HG03025 (cell line): ENCODE data around the gene CLEC2L.

Experiments used
- ATAC-seq: cut with Tn5 transposase; IDR thresholded peaks from one replicate; pipeline ENCODE4 v1.9.1; 2021; ENCODE audit warnings: mild to moderate bottlenecking, moderate library complexity; ENCODE audit not compliant: unreplicated experiment, low FRiP score

CLEC2L gene

DNA sequence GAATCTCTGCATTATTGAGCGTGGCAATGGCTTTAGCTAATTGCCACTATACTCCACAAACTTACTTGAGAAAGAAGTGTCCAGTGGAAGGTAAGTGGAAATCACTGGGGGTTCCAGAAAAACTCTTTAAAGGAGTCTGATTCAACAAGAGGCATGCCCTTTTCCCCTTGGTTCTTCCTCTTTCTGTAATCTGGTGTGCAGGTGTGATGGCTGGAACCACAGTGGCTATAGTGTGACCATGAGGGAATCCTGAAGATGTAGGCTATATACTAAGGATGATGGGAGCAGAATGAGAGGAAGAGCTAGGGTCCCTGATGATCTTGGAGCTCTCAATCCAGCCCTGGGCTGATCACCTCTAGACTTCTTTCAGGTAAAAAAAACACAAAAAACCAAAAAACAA, 2.0 kb upstream of the CLEC2L start:
- no peak for ATAC-seq

DNA sequence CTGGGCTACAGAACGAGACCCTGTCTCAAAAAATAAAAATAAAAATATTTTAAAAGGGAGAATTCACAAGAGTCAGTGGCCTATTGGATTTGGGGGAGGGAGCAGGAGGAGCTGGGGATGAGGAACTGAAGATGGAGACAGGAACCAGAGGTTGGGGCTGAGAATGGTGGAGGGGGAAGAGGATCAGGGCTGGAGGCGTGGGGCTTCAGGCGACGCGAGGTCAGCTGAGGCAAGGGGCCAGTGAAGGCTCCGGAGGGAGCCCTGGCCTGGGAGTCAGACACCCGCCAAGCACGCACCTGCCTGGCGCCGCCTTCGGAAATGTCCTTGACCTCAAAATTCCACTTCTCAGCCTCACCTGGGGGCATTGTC, 671 bp upstream of the CLEC2L start:
- ATAC-seq, result no peak

DNA sequence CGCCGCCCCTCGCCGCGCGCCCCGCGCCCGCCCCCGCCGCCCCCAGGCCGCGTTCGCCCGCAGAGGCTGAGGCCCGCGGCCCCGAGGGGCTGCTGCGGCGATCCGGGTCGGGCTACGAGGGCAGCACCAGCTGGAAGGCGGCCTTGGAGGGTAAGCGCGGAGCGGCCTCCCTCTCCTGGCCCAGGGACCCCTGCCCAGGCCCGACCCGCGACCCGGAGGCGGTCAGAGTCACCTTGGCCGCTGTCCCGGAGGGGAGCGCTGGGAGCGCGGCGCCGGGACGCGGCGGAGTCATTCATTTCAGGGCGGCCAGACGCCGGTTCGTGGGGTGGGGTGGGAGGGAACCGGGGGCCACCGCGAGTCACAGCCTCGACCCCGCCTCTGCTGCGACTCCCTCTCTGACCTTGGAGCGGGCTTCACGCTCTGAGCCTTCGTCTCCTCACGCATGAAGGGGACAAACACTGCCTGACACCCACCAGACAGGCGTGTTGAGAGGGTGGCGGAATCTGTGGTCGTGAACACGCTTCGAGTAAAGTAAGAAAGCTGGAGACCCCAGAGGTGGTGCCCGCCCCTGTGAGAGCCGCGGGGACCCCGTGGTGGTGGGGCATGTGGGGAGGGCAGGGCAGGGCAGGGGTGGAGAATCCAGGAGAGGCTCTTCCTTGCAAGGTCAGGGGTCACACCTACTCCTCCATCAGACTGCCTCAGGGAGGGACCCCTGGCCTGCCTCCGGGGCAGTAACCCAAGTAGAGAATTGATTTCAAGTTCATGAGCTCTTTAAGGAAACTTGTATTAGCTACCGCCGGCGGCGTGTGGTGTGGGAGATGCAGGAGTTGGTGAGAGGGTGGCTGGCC, 707 bp downstream of the CLEC2L start:
- ATAC-seq, result no peak

DNA sequence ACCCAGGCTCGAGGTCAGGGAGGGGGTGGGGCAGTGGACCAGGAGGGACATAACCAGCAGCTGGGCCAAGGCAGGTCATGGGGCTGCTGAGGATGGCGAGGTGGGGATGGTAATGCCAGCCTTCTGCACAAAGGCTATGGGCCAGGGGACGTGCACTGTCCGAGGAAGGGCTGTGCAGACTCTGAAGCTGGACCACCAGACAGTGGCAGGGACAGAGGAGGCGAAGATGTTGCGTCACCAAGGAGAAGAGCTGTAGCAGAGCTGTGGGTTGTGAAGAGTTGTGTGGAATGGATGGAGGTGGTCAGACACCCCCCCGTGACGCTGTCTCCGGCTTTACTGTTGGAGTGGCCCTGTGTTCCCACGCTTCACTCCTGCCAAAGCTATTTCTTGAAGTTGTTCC, 1.8 kb downstream of the CLEC2L start:
- no peak for ATAC-seq

DNA sequence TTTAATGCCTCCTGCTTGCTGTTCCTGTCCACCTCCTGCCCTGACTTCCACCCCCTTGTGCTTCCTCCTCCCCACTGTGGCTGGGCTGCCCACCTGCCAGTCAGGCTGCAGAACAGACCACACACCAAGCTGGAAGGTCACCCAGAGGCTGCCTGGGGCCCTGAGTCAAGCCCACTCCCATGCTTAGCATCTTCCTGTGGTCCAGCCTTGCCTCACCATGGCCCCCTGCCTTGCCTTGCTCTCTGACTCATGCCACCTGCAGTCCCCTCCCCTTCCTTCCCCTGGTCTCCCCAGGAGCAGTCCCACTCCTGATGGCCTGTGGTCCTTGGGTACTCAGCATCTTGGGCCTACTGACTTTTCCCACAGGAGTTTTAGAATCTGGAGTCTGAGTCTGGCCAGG, 2.3 kb downstream of the CLEC2L start:
- ATAC-seq, result no peak

DNA sequence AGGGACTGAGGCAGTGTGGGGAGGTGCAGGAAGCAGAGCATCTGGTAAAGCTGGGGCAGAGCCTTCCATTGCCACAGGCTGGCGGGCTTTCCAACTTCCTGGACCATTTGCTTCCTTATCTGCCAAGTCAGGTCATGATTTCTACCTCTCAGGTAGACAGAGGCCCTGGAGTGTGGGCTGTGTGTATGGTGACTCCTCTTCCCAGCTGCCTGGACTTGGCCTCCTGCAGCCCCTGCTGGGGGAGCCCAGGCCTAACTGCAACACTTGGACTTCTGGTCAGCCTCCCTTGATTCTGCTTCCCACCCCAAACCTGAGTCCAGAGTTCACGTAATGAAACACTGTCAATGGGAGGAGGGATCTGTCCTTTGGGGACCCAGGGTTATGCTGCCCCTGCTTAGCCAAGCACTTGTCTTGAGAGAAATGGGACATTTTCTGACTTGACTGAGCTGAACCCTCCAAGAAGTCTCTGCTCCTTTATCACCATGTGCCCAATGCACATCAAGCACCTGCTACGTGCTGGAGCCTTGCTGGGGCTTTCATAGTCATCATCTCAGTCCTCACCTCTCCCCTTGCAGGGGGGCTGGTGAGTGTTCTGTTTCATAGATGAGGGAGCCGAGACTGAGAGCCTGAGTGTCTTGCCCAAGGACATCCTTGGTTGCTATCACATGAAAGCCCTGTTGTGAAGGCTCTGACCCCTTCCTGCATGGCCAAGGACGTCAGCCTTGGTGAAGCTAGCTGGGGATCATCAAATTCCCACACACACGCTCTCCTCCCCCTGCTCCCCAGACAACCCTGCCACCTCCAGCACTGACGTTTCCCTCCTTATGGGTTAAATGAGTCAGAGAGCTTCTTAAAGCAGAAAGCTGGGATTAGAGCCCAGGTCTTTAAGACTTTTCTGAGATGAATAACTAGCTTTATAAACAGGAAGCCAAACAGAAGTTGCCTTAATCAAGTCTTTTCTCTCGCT, 3.4 kb downstream of the CLEC2L start:
- ATAC-seq, result no peak

DNA sequence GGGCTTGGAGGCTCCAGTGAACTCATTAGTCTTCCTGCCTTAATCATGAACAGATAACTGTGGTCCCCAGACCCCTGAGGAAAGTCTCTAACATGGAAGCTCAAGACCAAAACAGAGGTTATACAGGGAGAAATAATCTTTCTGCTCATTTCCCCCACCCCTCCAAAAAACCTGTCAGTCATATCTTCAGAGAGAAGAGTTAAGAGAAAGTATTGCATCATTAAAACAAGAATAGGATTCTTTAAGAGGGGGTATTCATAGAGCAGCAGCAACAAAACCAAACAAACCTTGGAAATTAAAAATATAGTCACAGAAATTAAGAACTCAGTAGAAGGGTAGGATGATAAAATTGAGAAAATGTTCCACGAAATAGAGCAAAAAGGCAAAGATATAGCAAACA, 7.6 kb downstream of the CLEC2L start:
- no peak for ATAC-seq

DNA sequence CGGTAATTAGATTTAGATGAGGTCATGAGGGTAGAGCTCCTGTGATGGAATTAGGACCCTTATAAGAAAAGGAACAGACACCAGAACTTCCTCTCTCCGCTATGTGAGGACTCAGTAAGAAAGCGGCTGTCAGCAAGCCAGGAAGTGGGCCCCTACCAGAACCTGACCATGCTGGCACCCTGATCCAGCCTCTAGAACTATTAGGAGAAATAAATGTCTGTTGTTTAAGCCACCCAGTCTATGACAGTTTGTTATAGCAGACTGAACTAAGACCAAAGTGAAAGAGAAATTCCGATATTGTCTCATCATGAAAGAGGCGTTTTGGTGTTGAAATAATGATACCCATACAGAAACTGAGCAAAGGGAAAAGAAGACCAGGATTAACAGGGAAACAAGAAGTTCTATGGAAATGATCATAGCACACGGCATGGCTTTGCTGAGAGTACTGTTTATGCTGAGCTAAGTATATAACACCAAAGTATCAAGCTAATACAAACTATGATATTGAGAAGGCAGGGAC, 9.2 kb downstream of the CLEC2L start:
- ATAC-seq, result no peak

DNA sequence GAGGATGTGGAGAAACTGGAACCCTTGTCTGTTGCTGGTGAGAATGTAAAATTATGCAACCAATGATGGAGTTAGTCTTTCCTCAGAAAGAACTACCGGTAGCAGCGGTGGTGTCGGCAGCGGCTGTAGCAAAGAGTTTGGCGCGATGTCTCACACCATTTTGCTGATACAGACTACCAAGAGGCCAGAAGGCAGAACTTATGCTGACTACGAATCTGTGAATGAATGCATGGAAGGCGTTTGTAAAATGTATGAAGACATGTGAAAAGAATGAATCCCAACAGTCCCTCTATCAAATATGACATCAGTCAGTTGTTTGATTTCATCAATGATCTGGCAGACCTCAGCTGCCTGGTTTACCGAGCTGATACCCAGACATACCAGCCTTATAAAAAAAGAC, 10.6 kb downstream of the CLEC2L start:
- ATAC-seq, result no peak

DNA sequence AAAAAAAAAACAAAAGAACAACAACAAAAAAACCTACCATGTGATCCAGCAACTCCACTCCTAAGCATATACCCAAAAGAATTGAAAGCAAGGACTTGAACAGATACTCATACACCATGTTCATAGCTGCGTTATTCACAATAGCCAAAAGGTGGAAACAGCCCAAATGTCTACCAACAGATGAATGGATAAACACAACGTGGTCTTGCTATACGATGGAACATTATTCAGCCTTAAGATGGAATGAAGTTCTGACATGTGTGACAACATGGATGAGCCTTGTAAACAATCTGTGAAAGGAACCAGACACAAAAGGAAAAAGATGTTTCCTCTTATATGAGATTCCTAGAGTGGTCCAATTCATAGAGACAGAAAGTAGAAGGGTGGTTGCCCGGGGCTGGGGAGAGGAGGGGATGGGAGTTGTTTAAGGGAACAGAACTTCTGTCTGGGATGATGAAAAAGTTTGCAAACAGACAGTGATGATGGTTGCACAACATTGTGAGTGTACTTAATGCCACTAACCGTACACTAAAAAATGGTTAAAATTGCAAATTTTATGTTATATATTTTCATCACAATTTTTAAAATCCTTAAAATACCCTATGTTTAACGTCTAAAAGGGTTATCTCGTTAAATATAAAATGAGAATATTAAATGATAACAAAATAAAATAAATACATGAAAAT, 11.6 kb downstream of the CLEC2L start:
- no peak for ATAC-seq

DNA sequence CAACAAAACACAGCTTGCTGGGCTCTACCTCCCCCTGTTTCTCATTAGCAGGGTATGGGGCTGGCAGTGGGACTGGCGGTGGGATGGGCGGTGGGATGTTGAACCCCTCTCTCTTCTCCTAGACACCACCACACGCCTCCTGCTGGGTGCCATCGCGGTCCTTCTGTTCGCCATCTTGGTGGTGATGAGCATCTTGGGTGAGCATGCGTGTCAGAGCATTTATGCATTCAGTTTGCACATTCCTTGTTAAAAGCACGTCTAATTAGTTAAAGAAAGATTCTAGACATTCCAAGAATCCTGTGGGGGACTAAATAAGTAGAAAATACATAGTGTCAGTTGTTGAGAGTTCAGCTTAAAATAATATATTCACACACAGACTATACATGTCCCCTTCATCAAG, 12.7 kb downstream of the CLEC2L start:
- no peak for ATAC-seq

DNA sequence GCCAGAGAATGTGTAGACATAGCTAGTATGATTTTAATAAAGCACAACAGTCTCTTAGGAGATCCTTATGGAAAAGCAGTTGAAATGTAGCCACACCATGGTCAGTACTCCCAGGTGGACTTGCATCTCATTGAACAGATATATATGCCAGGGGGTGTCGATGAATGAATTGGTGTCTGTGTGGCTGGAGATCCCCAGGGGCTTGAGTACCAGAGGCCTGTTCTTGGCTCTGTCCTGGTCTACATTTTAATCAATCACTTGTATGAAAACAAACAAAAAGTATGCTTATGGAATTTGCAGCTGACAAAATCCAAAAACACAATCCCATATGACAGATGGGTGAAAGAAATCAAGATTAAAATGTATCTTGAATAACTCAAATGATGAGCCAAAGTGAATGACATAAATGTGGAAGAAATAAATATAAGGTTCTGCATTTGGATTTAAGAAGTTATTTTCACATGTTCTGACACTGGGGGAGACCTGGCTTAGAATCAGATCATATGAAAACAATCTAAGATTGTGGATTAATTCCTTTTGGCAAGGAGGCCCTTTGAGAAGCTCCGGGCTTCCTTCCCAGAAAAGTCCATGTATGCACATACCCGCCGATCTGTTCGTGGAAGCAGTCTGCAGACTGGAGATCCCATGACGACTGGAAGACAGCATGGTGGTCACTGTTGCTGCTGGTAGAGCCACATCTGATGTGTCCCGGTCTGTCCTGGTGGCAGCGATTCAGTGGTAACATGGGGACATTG, 15.6 kb downstream of the CLEC2L start:
- no peak for ATAC-seq

DNA sequence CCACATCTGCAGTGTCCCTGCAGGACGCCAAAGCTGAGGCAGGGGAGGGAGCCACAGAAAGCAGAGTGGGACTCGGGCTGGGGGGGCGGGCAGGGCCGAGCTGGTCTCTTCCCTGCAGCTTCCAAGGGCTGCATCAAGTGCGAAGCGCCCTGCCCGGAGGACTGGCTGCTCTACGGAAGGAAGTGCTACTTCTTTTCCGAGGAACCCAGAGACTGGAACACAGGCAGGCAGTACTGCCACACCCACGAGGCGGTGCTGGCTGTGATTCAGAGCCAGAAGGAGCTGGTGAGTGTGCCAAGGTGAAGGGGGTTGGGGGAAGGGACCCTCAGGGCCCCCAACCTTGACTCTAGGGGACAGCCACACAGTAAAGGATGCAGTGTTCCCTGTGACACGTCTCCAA, 16.7 kb downstream of the CLEC2L start:
- ATAC-seq, result no peak

DNA sequence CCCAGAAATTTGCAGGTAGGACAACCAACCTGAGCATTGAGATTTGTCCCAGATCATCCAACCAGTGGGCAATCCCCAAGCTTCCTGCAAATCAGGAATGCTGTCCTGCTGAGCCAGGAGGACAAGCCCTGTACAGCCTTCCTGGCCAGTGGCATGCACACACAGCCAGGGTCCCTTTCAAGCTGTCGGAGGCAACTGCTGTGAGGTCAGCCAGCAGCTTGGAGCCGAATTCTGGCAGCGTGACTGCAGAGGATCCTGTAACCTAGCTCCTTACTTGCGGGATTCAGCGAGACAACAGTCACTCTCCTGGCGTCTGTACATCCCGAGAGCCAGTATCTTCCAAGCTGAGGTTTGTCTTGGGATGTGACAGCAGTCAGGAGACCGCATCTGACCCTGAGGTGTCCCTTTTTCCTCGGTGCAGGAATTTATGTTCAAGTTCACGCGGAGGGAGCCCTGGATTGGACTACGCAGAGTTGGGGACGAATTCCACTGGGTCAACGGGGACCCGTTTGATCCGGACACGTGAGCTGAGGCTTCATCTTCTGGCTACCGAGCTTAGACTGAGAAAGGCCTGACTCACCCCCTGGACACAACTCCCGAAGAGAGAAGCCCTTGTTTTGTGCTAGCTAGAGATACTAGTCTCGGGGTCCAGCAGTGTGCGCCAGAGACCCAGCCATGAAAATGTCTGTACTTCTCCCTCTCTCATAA, 18.3 kb downstream of the CLEC2L start:
- no peak for ATAC-seq

DNA sequence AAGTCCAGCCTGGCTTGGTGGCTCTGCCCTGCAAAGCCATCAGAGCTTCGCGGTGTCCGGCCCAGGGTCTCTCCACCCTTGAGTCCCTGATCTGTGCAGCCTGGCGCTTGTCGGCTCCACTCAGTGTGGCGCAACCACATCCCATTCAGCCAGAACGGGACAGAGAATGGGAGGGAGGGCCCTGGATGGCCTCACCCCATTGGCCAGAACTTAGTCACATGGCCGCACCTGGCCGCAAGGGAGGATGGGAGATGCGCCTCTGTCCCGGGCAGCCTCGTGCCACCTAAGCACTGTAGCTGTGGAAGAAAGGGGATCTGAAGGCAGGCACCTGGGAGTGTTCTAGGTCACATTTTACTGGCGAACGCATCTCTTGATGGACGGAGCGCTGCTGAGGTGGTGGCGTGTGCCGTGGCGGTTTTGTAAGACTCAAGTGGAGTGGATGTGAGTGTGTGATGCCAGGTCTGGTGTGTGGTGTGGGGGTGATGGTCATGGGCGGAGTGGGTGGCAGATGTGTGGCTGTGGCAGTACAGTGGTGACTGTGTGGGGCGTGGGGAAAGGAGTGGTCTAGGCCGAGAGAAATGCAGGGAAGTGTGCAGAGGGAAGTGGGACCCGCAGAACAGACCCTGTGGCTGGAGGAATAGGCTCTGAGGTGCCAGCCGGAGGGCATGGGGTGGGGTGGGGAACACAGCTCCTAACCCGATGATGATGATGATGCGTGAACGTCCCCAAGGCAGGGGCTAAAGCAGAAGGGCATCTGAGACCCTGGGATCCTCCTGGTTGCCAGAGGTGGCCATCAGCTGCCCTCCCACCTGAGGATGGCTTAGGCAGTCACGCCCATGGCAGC, 19.0 kb downstream of the CLEC2L start:
- no peak for ATAC-seq

DNA sequence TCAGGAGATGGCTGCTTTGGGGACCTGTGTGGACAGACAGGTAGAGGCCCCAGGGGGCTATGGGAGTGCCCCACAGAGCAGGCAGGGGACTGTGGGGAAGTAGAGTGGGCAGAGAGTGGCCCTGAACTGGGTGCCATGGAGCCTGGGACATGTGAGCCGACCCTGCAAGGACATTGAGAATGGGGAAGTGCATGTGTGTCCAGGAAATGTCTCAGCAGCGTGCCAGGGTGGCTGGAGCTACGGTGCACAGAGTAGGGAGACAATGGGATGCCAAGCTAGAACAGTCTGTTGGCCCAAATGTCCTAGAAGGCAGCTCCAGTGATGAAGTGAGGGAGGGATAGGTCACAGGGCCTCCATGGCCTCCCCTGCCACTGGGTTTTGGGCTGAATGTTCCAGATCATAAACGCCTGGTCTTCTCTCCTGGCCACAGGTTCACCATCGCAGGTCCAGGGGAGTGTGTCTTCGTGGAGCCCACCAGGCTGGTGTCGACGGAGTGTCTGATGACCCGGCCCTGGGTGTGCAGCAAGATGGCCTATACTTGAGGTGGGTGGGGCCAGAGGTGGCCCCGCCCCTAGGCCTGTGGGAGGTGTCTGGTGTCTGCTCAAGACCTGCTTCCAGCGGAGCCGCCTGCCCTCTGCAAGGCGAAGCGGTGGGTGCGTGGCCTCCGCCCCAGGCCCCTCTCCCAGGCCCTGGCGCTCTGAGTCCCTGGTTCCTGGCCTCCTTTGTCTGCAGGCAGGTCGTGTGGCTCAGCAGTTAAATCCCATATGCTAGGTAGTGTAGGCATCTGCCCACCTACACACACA, 20.5 kb downstream of the CLEC2L start:
- no peak for ATAC-seq

DNA sequence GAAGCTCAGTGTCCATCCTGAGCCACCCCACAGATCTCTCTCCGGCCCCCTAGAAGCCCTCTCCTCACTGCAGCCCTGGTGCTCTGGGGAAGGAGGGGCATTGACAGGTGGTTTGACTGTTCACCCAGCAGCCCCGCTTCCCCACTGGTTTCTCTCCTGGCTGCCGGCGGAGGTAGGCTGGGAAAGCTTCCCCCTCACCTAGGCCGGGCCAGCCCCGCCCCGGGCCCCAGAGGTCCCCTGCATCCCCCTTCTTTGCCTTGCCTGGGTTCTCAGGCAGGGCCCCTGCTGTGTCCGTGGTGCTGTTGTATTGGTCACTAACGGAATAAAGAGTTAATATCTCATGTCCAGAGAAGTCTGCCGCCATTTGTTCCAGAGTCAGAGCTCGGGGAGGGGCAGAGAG, 21.2 kb downstream of the CLEC2L start:
- ATAC-seq, result no peak
